Right hindlimb (tissue), 1 donor: Measurements from ENCODE around the gene FCAMR.

Experiments used
- DNase-seq: peaks from one replicate; pipeline ENCODE4 v3.0.0-alpha.2; 2018

Gene FCAMR, protein sequence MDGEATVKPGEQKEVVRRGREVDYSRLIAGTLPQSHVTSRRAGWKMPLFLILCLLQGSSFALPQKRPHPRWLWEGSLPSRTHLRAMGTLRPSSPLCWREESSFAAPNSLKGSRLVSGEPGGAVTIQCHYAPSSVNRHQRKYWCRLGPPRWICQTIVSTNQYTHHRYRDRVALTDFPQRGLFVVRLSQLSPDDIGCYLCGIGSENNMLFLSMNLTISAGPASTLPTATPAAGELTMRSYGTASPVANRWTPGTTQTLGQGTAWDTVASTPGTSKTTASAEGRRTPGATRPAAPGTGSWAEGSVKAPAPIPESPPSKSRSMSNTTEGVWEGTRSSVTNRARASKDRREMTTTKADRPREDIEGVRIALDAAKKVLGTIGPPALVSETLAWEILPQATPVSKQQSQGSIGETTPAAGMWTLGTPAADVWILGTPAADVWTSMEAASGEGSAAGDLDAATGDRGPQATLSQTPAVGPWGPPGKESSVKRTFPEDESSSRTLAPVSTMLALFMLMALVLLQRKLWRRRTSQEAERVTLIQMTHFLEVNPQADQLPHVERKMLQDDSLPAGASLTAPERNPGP

DNA sequence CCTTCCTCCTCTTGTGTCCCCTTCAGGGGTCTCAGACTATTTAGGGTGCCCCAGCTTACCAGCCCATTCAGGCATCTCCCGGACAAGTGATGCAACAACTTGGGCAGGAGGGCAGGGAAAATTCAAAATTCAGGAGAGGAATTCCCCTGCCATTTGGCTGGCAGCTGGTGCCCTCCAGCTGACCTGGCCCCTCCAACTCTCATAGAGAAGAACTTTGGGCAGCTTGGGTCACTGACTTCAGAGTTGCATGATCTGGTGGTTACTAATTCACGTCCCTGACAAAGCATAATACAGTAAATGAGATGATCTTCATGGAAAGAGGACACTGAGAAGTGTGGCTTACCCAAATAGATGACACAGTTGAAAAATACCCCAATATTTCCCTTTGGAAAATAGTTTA lies at the start of gene FCAMR:
FCAMR (minus strand) TSS at position 15 of the 400 bp plus-strand sequence. CDS start 335 bp downstream, outside the sequence.
- DNase-seq: no peak

DNA sequence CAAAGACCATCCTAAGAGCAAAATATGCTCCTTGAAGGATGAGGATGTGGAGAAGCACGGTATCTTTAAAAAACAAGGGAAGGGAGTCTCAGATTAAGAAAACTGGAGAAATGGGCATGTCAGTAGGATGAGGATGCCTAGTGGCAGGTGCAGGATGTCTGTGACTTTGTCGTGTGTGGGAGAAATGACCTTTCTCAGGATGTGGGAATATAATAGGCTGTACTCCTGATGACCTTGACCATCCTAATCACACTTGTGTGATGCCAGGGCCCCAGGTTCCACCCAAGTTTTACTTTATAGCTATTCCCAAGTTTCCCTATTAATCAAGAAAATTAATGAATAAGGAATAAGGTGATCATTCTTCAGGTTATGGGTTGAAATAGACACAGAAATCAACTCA lies 49.4 kb upstream of the FCAMR start:
- DNase-seq: no peak

DNA sequence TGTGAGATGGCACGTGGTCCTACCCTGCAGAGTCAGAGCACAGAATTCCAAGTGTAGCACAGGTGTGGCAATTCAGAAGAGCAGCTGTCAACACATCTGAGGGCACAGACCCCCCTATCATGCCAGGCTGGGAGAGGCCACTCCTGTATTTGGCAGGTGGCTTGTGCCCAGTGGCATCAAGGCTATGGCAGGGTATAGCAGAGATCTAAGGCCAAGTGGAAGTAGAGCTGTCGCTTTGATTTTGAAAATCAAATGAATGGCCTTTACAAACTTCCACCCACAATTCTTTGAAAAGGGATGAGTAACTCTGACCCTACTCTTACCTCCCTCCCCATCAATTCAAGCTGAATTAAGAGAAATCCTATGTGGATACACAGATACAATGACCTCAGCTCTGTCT lies 48.9 kb upstream of the FCAMR start:
- no peak for DNase-seq

DNA sequence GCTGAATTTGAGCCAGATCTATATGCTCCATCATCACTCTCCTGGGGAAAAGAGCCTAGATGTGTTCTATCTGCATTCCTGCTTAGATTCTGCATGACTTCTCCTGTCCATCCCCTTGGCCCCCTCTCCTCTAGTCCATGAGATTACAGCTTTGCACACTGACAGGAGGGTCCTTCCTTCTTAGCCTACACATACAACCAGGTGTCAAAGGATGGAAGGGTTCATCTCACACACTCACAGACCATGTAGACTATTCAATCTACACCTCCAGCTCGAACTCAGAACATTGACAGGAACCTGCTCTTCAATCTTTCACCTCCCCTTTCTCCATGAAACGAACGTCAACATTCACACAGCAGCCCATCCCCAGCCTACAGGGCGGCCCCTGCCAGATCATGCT lies 48.4 kb upstream of the FCAMR start:
- no peak for DNase-seq

DNA sequence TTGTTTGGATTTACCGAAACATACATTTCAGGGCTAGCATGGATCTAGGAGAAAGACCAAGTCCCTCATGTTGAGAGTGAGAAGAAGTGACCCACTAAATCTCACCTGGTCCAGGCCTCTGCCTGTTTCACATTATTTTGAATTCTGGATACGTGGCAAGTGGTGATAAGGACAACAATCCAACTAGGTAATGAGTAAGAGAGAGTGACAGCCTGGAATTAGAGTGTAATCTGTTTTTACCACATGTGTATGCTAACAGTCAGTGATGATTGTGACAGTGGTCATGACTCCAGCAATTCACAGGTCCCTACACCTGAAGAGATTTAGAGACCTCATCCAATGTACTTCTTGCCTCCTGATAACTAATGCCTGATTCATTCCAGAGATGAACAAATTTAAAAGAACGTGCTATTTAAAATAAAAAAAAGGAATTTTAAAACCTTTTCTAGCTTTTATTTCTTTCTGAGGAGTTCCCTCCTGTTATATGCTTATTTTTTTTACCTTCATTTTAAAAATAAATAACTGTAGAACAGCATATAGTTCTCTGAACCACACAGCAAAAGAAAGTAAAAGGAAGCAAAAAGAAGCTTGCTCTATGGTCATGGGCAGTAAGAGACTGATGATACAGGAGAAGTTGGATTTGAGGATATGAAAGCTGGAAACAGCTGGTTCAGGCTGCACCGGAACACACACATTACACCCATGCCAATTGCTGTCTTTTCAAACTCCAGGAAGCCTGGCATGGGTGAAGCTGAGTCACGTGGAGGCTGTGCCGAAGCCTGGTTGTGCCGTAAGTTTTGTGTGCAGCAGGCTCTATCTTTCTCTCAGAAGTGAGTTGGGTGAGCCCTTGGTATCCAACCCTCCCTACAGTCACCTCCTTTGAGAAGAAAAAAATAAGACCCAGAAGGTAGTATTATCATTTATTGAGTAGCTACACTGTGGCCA lies 47.6 kb upstream of the FCAMR start:
- no peak for DNase-seq

DNA sequence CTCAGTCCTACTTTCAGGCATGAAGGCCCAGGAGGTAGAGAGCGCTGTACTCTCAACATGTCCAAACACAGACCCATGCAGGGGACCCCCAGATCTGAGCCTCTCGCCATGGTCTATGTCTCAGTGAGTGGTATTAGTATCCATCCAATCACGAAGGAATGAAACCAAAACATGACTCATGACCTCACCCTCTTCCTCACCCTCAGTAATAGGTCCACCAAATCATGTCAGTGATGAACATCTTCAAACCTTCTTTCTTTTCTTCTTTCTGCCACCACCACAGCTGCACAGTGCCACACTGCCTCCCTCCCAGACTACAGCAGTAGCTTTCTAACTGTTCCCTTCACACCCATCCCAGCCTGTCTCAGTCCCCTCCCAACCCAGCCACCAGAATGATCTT lies 45.5 kb upstream of the FCAMR start:
- no peak for DNase-seq

DNA sequence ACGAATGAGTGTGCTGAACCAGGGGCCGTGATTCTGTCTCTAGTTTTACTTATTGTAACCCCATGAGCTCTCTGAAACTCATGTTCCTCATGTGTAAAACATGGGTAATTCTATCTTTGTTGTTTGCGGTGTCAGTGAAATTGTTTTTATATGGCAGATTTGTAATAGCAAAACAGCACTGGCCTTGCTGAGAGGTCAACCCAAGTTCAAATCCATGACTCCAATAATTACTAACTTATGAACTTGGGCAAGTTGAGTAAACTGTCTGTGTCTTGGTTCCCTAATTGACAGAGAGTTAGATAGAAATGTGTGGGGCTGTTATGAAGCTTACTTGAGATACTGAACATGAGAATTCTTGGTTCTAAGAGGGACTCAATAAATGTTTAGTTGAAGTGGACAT lies 44.5 kb upstream of the FCAMR start:
- no peak for DNase-seq

DNA sequence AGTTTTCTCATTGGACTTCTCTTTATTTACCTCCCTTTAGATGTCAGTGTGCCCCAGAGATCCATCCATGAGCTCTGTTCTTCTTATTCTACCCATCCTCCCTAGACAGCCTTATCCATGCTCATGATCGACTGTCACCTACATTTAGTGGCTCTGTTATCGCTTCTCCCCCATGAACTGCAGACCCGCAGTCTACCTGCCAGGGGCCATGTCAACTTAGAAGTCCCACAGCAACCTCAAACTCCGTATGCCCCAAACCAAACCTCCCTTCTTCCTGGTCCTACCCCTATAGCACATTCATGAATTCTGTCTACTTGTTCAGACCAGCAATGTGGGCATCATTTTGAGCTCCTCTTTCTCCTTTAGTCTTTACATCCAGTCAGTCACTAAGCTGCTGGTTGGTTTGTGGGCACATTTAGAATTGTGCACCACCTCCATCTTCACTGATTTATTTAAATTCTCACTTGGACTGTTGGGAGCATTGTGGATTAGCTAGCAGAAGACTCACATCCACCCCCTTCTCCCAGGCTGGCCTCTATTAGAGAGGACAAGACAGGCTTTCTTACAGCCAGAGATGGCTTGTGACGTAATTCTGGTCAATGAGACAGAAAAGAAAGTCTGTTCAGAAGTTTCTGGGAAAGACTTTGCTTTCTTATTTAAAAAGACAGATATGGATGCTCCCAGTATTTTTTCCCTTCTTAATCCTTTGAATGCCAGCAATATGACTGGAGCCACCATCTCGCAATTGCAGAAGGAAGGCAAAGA lies 43.2 kb upstream of the FCAMR start:
- no peak for DNase-seq

DNA sequence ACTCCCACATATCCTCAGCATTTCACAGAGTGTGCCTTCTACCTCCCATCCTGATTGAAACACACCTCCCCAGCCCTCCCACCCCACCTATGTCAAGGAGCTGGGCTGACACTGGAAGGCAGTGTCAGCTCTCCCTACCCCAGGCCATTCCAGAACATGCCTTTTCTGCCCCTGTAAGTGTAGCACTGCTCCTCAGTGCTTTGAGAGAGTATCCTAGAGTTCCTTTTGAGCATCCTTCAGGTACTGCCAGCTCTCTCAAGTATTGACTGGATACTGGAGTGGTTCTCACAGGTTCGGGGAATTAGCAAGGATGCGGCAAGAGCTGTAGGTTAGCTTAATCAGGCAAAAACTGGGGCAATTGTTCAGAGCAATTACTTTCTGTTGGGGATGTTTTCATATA lies 40.5 kb upstream of the FCAMR start:
- no peak for DNase-seq

DNA sequence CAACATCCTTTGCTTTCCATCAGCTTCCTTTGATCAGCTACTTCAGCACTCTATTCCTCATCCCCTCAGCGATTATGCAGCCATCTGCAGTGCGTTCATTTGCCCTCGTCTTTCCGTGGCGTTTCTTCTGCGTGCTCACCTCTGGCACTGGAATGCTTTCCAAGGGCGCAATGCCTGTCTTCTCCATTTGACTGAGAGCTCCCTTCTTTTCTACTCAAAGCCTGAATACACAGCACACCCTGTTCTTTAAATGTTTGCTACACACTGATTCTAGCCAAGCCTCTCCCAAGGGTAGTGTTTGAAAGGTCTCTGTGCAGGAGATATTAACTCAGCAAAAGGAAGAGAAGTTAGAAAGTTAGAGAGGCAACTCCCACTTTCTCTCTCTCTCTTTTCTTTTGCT lies 39.7 kb upstream of the FCAMR start:
- no peak for DNase-seq

DNA sequence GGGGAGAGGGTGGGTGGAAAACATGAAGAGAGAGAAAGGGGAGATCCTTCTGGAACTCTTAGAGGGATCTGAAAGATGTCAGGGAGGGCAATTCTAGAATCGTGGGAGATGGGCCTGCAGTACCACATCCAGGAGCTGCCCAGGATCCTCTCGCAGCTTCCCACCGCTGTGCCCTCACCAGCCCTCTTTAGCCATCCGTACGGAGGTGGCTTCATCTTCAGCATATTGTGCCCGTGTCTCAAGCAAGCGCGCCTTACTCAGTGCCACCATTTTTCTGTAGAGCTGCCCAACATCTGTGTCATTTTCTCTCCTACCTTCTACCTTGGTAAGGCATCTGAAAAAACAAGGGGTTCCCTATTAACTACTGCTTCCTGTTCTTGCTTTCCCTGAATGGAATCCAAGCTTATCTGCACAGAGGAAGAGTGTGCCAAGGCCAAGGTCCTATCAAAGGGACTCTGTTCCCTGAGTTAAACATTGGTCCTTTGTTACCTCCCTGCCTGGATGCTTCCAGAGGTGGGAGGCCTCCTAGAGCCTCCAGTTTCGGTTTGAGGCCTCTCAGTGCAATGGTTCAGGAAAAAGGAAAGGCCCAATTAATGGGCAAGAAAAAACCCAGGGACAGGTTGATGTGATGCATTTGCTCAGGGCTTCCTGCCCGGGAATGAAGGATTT lies 39.1 kb upstream of the FCAMR start:
- DNase-seq: no peak

DNA sequence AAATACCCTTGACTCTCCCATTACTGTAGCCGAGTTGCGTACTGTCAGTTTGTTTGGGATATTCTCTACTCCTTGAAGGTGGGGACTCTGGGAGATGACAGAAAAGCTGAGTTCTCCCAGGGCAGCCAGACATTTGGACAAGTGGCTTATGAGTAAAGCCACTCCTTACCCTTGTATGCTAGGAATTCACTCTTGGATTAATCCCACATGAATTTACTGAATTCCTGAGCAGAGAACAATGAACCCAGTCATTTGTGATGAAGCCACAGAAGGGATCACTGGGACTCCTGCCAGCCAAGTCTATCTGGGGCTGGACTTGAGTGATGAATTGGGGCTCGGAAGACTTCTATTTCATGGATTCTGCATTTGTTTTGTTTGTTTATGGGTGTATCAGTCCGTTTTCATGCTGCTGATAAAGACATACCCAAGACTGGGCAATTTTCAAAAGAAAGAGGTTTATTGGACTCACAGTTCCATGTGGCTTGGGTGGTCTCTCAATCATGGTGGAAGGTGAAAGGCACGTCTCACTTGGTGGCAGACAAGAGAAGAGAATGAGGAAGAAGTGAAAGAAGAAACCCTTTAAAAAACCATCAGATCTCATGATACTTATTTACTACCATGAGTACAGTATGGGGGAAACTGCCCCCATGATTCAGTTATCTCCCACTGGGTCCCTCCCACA lies 37.2 kb upstream of the FCAMR start:
- DNase-seq: no peak

DNA sequence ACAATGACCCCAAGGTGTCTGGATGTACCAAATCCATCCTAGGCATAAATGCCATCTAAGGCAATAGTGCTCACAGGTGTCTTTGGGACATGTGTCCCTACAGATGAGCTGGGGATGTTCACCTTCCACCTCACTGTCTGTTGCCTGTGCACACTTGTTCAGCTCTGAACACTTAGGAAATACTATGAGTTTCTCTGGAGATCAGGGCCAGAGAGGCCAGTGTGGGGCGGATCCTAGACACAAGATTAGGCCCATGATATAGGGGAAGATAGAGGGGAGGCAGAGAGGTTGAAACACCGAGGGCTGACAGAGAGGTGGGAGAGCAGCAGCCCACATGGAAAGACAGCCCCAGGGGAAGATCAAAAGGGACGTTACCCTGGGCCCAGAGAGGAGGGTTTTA lies 36.7 kb upstream of the FCAMR start:
- DNase-seq: no peak

DNA sequence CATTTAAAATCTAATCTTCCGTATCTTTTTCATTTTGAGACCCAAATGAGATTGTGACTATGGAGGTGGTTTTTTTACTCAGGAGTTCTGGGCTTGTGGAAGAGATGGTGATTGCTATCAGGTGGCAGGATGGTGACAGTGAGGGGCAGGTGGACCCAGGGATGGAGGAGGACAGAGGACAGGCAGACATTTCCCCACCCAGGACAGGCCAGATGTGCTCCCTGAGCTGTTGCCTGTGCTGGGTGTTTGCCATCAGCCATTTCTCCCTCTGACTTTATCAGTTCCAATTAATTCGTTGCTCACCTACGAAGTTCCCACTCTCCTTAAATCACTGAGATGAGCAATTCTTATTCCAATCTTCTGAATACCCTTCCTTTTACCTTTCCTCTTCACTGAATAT lies 35.8 kb upstream of the FCAMR start:
- no peak for DNase-seq

DNA sequence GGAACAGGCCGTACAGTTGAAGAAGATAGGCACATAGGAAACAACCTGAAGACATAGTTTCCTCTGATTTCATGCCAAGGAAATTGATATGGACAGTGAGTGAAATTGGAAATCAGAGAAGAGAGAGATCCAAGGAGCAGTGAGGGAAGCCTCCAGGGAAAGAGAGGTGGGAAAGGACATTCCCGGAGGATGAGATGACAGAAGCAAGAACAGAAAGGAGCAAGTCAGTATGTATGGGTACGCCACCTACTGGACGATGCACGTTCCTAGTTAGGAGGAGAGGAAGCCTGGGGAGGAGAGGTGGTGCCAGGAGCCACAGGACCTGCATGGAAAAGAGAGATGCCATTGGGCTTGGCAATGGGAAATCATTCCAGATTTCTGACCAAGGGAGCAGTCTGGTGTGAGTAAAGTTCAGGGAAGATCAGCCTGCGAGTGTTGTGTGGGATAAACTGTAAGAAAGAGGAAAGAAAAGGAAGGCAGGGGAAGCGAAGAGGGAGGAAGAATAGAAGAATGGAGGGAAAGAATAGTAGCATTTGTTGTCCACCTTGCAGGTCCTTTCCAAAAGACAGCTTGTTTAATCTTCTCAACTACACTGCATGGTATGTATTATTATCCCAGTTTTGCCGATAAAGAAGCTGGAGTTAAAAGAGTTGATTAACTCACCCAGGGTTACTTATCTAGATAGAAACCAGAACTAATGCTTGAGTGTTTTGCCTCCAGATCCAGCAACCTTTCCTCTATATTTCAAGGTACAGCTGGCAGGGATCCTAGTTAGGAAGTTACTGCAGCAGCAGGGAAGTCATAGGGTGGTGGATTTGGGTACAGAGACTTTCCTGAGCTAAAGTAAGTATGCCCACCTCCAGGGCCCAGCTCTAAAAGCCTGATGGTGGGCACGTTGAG lies 34.9 kb upstream of the FCAMR start:
- no peak for DNase-seq

DNA sequence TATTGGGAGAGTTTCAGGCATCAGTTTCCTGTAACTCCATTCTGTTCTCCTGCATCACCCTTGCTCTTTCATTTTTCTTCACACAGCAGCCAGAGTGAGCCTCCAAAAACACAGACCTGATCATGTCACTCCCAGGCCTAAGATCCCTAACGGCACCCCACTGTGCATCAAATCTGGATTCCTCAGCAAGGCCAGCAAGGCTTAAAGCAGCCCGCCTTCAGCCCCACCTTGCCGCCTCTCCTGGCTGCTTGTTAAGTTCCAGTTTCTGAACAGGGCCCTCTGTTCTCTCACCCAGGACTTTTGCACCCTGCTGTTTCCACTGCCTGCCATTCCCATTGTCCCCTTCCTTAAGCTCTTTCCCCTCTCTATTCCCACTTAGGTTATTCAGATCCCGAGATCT lies 33.0 kb upstream of the FCAMR start:
- DNase-seq: no peak

DNA sequence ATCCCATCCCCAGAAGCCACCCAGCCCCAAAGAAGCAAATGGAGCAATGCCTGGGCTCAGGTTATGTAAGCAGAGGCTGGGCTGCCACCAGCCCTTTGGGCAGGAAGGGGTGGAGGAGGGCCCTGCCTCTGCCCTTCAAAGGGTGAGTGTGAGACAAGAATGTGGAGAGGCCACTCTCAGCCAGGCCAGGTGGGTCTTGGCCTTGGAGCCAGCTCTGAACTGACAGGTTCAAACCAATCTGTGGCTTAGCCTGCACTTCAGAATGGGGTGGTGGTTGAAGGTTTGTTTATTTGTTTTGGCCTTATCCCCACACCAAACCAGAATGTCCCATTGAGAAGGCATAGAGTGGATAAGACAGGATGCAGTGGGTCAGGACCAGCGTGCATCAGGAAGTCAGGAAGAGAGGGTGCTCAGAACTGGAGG lies 32.5 kb upstream of the FCAMR start:
- no peak for DNase-seq

DNA sequence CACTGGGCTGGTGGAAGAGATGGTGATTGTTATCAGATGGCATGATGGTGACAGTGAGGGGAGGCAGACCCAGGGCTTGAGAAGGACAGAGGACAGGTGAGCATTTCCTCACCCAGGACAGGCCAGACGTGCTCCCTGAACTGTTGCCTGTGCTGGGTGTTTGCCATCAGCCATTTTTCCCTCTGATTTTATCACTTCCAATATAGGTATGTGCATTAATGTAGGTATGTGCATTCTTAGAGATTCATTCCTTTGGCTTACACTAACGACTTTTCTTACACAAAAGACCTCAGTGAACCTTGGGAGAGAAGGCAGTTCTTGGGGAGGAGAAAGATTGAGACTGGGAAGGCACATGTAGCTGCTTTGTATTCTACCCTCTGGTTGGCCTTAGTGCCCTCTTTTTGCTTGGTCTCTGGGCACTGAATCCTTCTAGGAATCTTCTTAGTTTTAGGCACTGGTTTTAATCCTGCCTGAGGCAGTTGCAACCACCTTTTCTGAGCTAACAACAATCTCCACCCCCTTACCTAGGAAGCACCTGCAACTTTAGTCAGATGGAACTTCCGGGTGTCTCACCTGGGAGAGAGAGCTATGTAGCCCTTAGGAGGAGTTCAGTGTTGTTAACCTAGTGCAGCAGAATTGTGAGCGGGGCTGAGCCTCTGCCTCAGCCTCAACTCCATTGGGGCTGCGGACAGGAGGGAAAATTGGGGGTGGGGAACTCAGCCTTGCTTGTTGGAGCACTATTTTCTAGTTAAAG lies 31.4 kb upstream of the FCAMR start:
- DNase-seq: no peak

DNA sequence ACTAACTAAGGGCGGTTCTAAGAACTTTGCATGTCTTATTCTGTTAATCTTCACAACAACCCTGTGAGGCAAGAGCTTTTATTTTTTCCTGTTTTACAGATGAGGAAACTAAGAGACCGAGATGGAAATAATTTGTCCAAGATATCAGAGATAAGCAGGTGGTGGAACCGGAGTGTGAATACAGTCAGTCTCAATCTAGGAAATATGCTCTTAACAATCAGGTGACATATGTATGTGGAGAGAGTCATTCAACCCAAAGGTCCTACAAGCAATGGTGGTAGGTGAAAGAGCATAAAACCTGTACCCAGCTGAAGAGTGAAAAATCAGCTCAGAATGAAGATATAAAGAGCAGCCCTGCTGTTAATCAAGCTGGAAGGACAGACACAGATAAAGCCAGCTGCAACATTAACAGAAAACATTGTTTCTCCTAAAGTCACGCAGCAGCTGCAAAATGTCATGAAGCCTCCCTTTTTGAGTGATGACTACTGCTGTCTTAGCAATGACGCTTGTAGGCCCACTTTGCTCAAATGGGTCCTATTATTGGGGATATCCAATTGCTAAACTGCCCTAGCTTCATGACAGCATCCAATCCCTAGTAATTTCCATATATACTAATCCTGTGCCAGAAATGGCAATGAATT lies 30.5 kb upstream of the FCAMR start:
- no peak for DNase-seq
